Measurements from ENCODE around the gene HRK.

The HRK gene

DNA sequence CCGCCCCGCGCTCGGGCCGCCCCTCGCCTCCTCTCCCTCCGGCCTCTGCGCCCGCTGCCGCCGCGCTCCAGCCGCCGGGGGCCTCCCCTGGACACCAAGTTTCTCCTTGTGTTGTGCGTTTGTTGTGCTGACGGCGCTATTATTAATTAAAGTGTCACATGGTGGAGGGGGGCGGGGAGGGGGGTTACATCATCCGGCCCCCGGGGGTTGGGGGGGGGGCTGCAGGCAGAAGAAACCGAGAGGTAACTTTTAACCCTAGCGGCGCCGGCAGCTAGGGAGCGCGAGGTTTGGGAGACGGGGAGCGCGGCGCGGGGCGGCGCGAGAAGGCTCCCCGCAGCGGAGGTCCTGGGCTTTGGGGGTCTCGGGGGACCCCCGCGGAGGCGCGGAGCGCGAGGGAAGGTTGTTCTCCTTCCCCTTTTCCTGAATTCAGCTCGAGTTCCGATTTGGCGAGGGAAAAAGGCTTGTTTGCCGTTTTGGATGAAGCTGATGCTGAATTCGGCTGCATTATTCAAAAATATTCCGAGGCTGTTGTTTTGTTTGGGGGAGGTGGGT is at the start of gene HRK:
Gene HRK (minus strand): TSS at position 117 of the 552 bp plus-strand sequence. CDS start 134 bp downstream, outside the sequence.
- peak in 2 of 56 donors; percentile 11 to 18 for DNase-seq

DNA sequence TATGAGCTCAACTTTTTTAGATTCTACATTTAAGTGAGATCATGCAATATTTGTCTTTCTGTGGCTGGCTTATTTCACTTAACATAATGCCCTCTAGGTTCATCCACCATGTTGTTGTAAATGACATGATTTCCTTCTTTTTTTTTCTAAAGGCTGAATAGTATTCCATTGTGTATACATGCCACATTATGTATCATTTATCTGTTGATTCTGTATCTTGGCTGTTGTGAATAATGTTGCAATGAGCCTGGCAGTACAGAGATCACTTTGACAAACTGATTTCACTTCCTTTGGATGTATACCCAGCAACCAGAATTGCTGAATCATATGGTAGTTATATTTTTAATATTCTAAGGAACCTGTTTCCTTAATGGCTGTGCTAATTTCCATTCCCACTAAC is 48.6 kb upstream of the HRK start:
- no peak for DNase-seq

DNA sequence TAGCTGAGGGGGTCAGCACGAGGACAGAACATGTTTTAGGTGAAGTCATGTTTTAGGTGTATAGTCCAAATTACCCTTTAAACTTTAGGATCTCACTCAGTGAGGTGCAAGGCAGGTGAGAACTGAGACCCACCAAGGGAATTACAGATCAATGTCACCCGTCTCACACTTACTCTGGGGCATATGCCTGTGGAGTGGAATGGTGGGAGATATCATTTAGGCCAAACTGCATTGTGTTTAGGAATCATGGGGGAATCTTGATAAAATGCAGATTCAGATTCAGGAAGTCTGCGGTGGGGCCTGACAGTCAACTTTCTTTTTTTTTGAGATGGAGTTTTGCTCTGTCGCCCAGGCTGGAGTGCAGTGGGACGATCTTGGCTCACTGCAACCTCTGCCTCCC is 47.3 kb upstream of the HRK start:
- no peak for DNase-seq

DNA sequence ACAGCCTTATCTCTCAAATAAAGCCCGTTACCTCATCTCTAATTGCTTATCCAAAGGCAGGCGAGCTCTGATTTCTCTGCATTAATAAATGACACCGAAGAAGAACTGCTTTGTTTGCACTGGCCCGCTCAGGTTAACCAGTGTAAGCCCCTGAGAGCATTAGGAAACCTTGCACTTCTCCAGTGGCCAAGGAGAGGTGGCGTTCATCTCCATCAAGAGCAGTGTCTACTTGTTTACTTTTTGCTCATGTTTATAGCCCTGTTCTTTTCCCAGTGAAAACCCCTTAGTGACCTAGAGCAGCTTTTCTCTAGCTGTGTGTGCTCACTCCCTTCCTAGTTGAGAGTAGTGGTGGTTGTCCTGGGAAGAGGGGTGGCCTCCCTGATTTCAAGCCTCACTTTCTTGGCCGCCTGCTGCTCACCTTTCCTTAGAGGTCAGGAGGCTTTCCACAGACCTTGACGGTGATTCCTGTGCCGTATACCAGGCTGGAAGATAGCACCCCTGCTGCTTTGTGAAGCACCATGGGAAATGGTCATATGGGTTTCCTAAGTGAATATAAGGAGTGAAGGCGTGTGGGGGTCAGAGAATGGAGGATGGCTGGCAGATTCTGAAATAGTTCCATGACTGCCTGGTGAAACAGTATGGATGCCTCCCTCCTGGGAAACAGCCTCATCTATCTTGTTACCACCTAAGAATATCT is 46.2 kb upstream of the HRK start:
- DNase-seq = no peak

DNA sequence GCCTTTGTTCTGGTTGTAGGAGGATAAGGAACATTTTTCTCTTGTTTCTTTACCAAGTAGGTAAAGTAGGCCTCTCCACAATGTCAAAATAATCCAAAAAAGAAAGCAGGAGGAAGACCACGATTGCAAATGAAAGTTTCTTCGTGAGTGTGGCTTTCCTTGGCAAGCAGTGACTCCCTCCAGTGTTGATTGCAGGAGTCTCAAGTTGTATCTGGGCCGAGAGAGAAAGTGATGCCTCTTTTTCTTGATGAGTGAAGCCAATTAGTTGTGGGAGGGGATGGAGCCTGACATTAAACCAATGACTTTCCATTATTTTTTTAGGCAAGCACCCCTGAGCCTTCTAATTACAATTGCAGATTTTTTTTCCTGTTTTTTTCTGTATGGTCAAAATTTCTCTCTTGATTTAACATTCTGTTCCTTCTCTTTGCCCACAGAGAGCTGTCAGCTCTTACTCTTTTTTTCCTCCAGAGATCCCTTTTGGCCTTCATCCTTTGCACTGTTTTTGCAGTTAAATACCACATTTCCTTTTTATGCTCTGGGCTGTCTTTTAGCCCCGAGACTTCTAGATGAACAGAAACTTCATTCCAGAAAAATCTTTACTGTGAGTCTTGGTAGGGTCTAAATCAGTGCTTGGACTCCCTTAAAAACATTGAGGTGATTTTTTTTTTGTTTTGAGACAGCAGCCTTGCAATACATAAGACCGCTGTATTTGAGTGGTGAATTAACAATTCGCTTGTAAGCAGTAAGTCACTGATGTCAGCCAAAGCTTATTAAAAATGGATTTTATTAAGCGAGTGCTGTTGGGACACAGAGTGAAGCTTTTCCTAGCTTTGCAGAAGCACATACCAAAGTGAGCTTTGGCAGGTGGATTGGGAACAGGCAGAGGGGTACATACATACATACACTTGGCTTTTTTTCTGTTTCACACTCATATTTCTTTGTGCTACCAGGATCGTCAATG is 45.3 kb upstream of the HRK start:
- DNase-seq = no peak

DNA sequence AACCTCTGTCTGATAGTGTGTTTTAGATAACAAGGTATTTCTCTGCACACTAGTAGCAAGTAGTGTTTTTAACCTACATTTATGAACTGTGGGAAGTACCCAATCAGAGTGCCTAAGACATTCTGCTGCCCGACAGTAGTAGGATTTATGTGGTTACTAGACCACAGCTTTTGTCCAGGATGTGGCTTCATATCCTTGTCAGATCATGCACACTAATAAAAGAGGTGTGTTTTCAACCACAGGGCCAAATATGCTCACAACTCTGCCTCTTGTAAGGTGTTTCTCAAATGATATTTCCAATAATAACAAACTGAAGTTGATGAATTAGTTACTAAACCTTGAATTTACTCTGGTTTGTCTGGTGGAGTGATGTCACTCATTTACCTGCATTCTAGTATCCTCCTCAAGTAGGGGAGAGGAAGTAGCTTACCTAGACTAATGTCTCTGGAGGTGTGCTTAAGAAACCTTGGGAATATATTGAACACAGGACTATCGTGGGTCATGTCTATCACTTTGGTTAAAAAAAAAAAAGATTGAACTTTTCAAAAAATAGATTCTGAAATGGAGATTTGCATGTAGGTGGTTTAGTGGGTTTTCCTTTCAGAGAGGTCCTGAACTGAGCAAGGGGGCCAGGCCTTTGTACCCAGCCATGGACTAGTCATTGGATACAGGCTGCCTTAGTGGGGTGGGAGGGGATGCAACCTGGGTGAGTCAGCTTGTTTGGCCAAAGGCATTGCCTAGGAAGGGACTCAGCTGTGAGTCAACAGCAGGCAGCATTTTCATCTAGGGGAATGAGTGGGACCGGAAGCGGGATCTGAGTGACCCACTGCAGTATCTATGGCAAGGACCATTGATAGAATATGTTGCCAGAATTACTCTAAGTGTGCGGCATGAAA is 43.6 kb upstream of the HRK start:
- DNase-seq = peak in 1 of 56 donors; percentile 21

DNA sequence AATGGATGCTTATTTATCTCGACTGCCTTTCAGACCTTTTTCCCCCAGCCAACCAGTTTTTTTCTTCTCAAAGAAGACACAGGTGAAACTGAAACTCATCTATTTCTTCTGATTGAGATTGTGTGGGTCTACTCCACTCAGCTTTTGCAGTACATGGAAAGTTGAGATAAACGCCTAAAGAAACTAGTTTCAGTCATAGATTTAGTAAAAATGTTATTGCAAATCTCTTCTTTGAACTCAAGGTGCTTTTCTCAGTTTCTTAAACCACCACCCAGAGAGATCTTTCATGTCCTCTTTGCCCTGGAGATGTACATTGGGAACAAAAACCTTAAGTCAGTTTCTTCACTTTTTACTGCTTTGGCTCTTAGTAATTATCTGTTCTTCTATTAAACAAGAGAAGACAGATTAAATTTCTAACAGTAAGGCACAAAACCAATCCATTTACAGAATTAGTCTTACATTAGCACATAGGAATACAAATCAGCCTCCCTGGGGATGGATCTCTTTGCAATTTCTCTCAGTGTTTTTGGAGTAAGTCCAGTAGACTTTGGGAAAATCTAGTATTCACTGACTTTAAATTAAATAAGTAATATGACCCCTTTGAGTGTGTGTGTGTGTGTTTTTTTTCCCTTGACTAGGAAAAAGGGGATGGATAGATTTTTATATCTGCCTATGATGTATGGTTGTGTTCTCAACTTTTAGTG is 41.1 kb upstream of the HRK start:
- DNase-seq = no peak

DNA sequence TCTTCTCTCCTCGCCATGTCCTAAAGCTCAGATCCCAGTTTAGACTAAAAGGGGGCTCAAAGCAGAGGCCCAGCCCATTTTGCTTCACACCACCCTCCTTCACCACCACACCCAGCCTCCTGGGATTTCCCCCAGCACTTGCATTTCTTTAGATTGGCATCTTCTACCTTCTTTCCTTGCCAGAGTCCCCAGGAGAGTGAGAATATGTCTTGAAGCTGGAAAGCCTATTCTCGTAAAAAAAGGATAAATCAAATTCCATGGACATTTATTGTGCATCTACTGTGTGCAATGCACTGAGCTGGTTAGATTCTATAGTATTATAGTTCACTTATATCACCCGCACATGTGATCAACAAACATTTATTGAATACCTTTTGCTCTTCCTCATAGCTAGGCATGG is 39.7 kb upstream of the HRK start:
- no peak for DNase-seq

DNA sequence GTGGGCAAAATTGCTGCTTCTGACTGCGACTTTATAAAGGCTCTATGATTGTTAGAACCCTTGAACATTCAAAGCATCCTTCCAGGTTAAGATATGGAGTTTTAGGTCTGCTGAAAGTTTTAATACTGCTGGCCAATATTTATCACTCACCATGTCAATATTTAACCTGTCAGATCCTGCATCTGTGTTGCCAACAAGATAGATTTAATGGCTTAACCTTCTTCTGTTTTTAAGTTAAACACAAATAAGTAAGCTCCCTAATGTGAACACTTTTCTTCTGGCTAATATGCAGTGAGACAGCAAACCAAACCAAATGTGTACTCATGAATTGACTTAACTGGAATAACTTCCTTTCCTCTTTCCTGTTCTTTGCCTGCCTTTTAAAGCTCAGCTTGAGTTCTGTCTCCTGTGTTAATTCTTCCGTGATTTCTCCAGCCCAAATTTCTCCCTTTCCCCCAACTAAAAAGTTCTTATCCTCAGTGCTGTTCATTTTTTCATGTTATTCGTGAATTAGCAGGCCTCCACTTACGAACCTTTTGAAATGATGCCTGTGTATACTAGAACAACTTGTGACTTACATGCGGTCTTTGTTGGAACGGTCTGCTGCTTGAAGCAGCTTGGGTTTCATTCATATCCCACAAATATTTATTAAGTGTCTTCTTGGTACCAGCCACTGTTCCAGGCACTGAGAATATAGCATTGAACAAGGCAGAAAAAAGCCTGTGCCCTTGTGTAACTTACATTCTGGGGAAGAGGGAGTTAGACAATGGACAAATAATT is 38.7 kb upstream of the HRK start:
- DNase-seq = no peak

DNA sequence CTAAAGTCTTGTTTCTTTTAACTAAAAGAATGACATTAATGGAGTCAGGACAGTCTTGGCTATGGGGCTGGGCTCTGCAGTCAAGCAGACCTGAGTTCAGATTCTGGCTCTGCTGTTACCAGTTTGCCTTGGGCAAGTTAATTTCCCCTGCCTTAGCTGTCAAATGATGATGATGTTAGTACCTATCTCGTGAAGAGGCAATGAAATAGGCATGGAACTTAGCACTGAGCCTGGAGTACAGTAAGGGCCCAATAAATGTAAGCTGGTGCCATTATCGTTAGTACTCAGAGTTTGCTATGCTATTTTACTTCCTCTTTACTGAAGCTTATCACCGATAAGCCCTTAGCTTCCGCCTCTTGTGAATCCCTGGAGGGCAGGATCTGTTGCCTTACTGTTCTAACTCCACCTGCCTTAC is 38.0 kb upstream of the HRK start:
- no peak for DNase-seq

DNA sequence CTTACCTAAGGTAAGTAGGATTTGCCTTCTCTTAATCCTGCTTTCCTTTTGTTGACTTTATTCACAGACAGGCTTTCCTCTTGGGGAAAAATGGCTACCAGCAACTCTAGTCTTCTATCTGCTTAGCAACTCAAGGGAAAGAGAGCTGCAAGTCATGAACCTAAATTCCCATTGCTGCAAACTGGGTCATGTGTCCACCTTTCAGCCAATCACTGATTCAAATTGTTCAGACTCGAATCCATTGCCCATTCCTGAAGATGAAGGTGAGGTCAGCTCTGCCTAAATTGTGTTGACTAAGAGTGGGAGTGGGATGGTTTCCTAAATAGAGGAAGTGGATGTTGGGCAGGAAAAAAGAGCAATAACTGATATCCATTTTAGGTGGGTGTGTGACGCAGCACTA is 37.2 kb upstream of the HRK start:
- no peak for DNase-seq

DNA sequence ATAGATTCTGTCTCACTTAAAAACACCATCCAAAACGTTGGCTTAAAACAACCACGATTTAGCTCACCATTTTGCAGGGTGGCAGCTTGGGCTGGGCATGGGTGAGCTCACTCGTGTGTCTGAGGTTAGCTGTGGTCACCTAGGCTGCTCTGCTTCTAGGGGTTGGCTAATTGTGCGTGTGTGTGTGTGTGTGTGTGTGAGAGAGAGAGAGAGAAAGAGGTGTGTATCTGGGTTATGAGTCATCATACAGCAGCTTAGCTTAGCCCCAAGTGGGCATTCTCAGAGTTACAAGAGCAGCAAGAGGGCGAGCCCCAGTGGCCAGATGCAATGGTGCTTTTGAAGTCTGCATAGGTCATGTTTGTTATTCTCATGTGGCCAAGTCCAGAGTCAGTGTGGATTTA is 35.5 kb upstream of the HRK start:
- DNase-seq = no peak

DNA sequence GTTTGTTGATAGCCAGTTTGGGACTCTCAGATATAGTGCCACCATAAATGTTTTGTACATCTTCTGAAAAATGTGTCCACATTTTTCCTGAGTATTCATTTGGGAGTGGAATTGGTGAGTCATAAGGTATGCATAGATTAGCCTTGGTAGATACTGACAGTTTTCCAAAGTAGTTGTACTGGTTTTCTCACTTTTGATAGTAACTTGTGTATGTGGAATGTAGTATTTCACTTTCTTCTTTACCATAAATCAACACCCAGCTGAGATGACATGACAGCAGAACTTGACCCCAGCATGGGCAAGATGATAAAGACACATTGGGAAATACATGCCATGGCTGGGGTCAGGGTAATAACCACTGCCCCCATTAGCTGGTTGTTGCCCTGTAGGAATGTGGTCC is 34.9 kb upstream of the HRK start:
- DNase-seq = no peak

DNA sequence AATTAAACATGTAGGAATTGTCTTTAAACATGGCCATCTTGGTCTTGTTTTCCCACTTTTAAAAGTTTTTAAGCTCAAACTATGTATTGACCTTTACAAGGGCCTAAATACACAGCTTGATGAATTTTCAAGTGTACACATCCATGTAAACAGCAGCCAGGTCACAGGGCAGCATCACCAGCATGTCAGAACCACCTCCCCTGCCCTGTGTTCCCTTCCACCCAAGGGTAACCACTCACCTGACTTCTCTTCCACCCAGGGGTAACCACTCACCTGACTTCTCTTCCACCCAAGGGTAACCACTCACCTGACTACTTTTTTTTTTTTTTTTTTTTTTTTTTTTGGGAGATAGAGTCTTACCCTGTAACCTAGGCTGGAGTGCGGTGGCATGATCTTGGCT is 34.1 kb upstream of the HRK start:
- DNase-seq = no peak

DNA sequence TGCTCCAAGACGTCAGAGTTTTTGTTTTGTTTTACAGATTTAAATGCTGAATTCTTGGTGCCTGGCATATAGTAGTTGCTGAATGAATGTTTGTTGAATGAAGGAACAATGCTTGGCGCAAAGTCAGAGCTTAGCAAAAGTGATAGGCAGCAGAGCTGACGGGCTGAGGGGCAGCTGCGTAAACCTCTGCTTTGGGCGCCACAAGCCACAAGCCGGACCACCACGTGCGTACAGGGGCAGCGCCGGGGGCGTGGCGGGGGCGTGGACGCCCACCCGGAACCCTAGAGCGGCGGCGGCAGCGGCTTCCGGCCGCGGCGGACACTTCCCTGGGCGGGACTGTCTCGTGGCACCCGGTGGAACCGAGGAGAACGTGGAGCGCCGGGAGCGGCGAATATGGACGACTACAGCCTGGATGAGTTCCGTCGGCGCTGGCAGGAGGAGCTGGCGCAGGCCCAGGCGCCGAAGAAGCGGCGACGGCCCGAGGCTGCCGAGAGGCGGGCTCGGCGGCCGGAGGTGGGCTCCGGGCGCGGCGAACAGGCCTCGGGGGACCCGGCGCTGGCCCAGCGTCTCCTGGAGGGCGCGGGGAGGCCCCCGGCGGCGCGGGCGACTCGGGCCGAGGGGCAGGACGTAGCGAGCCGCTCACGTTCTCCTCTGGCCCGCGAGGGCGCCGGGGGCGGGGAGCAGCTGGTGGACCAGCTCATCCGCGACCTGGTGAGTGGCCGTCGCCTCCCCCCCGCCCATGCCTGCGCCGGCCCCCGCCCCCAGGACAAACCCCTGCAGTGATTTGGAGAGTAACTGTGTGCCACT is 29.6 kb upstream of the HRK start, which contains the start of gene FBXW8:
Gene FBXW8 (plus strand): TSS at position 306 of the 807 bp plus-strand sequence. CDS start 88 bp downstream, at position 394.
- peak in 52 of 56 donors; percentile 3 to 73 (median 25) for DNase-seq

DNA sequence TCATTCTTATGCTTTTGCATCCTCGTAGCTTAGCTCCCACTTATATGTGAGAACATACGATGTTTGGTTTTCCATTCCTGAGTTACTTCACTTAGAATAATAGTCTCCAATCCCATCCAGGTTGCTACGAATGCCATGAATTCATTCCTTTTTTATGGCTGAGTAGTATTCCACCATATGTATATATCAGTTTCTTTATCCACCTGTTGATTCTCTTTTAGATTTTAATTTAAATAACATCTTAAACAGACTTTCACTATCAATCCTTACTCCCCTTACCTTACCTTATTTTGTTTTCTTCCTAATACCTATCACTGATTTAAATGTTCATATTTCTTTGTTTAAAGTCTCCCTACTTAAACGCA is 29.0 kb upstream of the HRK start:
- no peak for DNase-seq

DNA sequence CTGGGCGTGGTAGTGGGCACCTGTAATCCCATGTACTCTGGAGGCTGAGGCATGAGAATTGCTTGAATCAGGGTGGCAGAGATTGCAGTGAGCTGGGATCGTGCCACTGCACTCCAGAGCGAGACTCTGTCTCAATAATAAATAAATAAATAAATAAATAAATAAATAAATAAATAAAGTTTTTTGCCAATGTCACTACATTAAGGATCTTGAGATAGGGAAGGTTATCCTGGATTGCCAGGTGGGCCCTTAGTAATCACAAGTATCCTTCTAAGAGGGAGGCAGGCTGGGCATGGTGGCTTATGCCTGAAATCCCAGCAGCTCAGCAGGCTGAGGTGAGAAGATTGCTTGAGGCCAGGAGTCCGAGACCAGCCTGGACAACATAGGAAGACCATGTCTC is 25.0 kb upstream of the HRK start:
- no peak for DNase-seq

DNA sequence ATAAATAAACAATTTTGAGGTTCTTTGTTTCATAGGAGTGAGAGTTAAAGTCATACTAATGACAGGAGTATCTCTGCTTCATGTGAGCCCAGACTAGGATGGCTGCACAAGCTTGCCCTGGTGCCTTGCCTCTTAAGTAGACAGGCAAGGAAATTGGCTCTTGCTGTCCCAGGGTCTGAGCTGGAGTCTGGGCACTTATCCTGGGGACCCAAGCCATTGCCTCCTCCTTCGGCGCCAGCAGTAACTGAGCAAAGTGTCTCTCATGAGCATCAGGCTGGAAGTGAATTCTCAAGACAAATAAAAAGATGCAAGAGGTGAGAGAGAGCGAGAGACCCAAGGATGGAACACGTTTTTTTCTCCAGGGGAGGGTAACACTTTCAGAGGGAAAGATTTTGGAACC is 22.6 kb upstream of the HRK start:
- no peak for DNase-seq

DNA sequence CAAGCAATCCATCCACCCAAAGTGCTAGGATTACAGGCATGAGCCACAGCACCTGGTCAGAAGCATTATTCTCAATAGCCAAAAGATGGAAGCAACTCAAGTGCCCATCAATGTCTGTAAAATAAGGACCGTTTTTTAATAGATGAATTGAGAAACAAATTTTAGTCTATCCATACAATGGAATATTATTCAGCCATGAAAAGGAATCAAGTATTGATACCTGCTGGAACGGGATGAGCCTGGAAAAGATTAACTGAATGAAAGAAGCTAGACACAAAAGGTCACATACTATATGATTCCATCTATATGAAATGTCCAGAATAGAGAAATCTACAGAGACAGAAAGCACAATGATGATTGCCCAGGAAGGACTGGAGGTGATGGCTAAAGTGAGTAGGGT is 20.4 kb upstream of the HRK start:
- DNase-seq = no peak
